HT-29 (cell line): Measurements from ENCODE around the gene FAM168B. TPM values are rescaled to one million over a fixed set of nuclear protein-coding genes. Genes with fewer than 3 reads are reported as not detected.

Source experiments
- DNase-seq: peaks from one replicate; pipeline ENCODE4 v3.0.0-alpha.2; 2015; ENCODE audit warnings: low spot score
- total RNA-seq: library from RNA; depleted of rRNA; stranded (reverse); fragments of >200 nt; shearing (Covaris generic); gene quantifications from 2 replicates; pipeline ENCODE4 v1.2.3, GENCODE V29; 2014

The FAM168B gene
- total RNA-seq, 1 experiment from 2014 or later, result 104 TPM

DNA sequence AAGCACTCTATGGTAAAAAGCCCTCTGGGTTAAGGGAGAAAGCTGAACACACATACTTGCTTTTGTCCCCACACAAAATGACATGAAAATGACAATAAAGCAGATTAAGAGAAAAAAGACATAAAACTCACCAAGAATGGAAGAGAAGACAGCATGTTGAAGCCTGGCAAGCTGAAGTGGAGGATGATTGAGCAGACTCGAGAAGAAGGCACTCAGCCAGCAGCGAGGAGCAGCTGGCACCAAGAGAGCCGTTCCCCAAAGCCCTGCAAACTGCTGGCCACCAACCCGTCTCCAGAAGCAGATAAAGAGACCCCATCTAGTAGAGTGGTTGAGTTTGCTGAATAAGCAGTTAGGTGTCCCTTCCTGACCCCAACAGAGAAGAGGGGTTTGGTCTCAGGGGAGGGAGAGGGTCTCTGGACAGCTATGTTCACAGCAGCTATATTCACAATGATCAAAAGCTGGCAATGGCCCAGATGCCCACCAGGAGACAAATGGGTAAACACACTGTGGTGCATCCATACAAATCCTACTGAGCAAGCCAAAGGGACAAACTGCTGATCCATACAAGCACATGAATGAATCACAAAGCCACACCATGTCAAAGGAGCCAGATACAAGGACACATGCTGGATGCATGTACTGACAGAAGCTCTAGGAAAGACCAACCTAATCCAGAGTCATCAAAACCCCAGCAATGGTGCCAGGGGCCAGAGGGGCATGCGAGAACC lies 36.9 kb downstream of the FAM168B start:
- DNase-seq, result no peak

- no peak for DNase-seq
Observed at GRCh38 chr2:131055169-131056065, 37.8 kb downstream of the FAM168B start.

DNA sequence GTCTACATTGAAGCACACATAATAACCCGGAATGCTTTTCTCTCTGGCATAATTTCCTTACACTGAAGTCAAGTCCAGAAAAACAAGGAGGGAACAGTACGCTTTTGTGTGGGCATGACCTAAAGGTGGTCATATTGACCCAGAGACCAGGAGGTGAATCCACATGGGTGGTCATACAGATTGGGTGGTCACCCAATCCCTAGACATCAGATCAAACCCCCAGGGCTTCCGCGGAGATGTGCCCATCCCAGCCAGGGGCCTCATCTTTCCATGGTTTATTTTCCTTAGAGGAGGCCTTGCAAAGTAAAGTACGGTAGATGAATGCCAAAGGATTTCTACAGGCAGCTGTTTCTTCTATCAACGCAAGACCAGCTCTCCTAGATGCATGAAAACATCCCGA lies 38.8 kb downstream of the FAM168B start:
- no peak for DNase-seq

DNA sequence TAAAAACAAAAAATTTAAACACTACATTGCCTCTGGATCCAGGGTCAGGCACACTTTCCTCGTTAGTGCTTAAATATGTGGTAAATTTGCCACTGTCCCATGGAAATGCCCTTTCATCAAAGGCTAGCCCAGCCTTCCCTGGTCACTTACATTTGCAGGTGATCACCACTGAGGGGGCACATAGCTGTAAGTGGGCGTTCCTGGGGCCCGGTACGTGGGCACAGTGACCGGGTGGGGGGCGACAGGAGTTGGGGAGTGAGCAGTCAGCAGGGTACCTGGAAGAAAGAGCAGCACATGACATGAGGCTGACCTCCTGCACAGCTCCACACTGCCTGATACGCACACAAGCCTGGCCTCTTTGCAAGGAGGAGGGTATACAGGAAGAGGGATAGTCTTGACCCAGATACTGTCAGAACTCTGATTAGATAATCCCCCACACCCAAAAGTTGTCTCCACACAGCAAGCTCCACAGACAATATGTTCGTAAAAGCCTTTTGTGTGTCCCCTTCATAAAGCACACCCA lies 40.5 kb downstream of the FAM168B start:
- no peak for DNase-seq

DNA sequence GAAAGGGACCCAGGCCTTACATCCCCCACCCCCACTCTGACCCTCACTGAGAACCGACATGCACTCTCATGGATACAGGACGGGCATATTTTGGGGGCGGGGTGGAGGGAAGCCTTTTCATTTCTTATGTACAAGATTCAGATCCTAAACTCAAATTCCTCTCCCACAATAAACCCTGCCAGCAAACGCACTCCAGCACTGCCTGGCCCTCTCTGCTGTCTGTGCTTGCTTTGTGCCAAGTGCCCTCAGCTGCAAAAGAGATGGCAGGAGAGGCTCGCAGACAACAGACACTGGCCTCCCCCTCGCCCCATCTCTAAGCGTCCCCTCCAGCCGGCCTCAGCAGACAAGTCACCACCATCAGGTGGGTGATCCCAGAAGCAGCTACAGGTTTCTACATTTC lies 42.4 kb downstream of the FAM168B start:
- no peak for DNase-seq

DNA sequence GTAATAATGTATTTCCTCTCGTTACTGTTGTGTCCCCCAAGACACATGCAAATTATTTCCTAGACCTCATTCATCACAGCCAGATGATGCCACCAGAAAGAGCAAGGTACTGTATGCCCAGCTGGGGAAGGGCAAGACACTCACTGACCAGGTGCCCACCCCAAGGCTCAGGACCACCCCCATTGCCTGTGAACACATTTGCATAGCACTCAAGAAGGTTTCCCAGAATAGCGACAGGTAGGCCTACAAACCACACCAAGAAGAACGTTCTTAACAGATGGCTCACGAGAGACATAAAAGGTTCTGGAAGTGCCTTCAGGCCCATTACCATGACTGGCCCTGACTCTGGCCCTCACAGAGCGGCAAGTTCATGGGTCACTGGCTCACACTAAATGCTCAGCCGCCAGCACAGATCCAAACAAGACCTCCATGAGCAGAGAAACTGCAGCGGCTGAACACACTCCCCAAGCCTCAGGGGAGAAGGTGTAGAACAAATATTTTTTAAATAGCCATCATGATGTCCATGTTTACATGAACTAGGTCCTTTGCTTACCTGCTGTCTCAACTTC lies 44.0 kb downstream of the FAM168B start:
- DNase-seq, result no peak

DNA sequence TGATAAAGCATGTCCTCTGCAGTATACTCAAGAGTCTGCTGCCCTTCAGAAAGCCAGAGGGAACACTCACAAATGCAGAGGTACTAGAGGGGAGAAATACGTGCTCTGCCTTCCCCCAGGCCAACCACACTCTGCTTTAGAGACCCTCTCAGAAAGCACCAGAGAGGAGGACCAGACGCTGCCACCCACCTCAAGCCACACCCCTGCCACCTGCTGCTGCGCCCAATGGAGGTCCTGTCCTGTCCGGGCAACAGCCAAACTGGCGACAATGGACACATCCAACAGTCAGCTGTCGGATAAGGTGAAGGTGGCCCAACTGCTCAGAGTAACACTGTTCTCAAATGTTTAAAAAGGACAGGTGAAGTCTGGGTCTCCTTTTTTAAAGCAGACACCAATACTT lies 44.6 kb downstream of the FAM168B start:
- no peak for DNase-seq

GRCh38 chr2:131047920-131048560 lies 45.2 kb downstream of the FAM168B start:
- DNase-seq, result no peak

DNA sequence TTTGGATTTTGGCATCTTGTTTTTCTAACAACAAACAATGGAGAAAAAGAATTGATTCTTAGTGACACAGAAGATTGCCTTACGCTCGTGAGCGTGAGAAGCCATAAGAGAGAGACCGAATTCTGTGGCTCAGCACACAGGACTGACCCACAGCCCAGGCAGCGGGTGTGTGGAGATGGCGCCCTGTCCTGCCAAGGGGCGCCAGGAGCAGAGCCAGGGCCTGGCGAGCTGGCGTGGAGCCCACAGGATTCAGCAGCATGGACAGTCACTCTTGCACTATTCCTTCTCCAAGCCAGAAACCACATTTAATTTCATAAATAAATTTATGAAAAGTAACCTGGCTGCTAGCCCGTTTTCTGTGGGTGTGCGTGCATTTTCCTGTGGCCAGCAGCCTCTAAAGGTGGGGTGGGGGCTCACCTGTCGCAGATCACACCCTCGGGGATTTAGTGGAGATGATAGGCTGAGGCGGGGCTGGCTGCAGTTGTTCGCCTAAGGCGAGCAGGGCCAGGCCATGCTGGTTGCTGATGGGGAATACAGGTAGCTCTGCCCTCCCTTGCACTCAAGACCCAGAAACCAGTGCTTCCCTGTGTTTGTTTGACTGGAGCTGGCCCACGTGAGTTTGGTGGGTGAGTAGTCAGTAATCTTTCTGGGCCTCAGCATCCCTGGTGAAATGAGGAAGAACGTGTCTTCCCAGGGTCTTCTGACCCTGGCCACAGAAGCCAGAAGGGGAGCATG lies 46.2 kb downstream of the FAM168B start:
- DNase-seq, result no peak

GRCh38 chr2:131046028-131046917 lies 47.0 kb downstream of the FAM168B start:
- DNase-seq, result no peak

DNA sequence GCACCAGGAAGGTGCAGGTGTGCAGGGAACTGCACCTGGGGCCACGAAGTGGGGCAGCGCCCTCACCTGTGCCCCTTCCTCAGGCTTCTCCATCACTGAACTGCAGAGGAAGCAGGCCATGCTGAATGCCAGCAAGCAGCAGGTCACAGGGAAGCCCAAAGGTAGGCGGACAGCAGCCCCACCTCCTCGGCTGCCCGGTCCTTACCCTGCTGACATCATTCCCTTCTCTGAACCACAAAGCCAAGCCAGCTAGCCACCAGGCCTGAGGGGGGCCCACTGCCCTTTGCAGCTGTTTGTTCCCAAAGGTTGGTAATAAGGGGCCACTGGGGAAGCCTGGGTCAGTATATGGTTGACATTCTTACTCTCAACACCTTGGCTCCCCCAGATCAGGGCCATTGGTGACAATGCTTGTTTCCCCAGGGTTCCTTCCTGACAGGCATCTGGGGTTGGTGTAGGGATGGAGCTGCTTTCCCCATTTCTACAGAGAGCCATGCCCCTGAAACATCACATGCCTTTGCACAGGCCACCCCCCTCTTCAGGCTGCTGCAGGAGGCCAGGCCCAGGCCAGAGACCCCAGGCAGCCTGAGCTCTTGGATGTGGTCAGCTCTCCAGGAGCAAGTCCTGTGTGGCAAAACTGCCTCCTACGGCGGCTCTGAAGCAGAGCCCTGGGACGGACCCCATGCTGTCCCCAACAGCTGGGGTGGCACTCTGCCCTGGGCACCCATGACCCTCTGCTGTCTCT lies 47.8 kb downstream of the FAM168B start:
- no peak for DNase-seq

DNA sequence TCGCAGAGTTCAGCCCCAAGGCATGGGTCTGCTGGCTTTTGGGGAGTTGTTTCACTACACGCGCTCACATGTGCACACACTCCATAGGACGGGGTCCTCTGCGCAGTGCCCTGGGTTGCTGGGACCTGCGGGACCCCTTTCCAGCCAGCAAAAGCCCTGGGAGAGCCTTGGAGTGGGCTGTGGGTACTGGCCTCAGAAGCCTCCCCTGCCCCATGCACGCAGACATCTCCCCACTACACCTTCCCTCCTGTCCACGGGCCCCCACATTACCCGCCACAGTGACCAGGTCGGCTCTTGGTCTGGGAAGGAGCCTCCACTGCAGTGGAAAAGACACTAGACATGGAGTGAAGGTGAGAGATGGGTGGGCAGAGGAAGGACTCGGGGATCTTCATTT lies 48.5 kb downstream of the FAM168B start:
- no peak for DNase-seq

DNA sequence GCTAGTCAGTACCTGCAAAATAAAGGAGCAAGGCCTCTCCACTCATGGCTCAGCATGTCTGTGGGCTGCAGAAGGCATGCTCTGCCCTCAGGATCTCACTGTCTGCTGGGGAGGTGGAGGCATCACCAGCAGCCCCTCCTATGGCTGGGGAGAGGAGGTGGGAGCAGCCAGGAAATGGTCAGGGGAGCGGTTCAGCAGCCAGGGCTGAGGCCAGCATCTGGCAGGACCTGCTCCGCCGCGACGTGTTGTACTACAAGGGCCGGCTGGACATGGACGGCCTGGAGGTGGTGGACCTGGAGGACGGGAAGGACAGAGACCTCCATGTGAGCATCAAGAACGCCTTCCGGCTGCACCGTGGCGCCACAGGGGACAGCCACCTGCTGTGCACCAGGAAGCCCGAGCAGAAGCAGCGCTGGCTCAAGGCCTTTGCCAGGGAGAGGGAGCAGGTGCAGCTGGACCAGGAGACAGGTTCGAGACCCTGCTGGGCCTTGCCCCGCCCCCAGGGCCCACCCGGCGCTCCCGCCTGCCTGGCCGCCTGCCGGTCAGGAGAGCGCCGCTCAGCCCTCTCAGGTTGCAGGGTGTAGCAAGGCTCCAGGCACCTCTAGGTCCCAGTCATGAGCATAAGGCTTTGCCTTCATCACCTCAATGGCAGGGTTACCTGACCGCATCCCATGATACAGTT lies 49.0 kb downstream of the FAM168B start:
- DNase-seq, result no peak

- no peak for DNase-seq
Observed at GRCh38 chr2:131043199-131044074, 49.8 kb downstream of the FAM168B start.

DNA sequence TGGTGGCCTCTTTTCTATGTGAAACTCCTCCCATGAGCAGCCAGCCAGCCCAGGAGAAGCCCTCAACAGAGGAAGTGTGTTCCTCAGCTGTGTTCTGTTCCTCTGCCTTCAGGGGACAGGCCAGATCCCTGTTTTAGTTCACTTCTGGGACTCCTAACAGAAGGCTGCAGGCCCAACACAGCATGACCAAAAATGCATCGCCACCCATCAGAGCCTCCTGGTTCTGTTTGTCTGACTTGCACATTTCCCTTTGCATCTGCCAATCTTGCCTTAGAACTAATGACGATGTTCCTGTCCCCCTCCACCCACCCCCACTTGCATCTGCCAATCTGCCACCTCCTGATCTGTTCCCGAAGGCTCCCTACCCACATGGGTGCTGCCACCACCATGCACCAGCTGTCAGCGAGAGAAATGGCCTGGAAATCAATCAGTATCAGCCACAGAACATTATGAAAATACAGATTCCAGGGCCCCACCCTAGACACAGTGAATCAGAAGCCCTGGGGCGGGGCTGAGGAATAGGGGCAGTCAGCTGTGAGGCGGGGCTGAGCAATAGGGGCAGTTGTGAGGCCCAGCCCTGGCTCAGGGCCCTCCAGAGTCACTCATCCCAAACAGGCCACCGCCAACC lies 51.0 kb downstream of the FAM168B start:
- no peak for DNase-seq

DNA sequence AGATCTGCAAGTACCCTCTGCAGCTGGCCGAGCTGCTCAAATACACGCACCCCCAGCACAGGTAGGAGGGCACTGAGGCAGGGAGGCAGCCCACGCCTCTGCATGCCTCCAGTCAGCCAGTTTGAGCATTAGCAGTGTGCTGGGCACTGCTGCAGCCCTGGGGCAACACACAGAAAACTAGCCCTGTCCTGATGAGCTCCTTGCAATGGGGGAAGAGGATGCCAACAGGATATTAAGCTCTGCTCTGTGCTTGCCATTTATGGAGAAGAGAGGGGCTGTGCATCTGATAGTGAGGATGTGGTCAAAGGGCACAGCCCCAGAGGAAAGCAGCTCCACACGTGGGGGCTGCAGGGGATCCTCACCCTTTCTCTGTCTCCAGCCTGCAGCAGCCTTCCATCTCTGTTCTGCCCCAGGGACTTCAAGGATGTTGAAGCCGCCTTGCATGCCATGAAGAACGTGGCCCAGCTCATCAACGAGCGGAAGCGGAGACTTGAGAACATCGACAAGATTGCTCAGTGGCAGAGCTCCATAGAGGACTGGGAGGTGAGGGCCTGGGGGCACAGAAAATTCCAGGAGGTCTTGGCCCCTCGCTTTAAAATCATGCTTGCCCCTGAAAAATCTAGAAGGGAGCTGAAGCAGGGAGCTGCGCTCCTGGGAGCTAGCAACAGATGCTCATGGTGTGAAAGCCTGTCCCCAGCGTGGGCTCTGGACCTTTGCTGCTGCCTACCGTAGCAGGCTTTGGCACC lies 51.7 kb downstream of the FAM168B start:
- no peak for DNase-seq
